GM12878 (cell line): ENCODE measurements around the gene ZNF618. TPM values are rescaled to one million over a fixed set of nuclear protein-coding genes. Genes with fewer than 3 reads are reported as not detected.

Source experiments
- ATAC-seq: fragments of 200-7000 bp; cut with Tn5 transposase; 3 replicates; pipeline ENCODE4 v1.9.1; 2020; ENCODE audit warnings: mild to moderate bottlenecking, moderate library complexity
- BruUV-seq: library from RNA; stranded (reverse); fragments of 400-500 nt; replicated peaks from 2 replicates; lab custom pipeline; 2021; lab: Mats Ljungman, UMichigan
- CTCF ChIA-PET: fragments of 300-600 bp; sonication (Branson Sonifier 250); formaldehyde crosslinking; extraction: SDS; loops from one replicate; lab custom pipeline; 2021; ENCODE audit warnings: inconsistent platforms; lab: Yijun Ruan, JAX
- POLR2A ChIA-PET: fragments of 350-600 bp; formaldehyde crosslinking; extraction: SDS; loops from one replicate; lab custom pipeline; 2021; ENCODE audit warnings: inconsistent platforms; lab: Charles Lee
- RAD21 ChIA-PET: fragments of 300-600 bp; sonication (Branson Sonifier 250); formaldehyde crosslinking; loops from one replicate; lab custom pipeline; 2023; ENCODE audit warnings: antibody characterized with exemption; ENCODE audit not compliant: unreplicated experiment; lab: Charles Lee
- SMC1A ChIA-PET: fragments of 300-600 bp; sonication (Branson Sonifier 250); formaldehyde crosslinking; loops from one replicate; lab custom pipeline; 2023; ENCODE audit not compliant: unreplicated experiment, uncharacterized antibody; lab: Charles Lee
- DNase-seq: peaks from one replicate; pipeline ENCODE4 v3.0.0-alpha.2; 2011; ENCODE audit warnings: low read depth, low spot score
- FAIRE-seq: peaks from 3 replicates; lab custom pipeline; 2011; peaks lifted over from hg19 to GRCh38; lab: Jason Lieb, UNC
- H2AFZ ChIP-seq: 2 replicates; pipeline ENCODE4 v1.6.0; 2011; ENCODE audit warnings: low read depth, low read length, control low read depth; ENCODE audit not compliant: control insufficient read depth
- H3K27ac ChIP-seq: 2 replicates; pipeline ENCODE4 v1.5.1; 2011; ENCODE audit warnings: control low read depth; ENCODE audit not compliant: control insufficient read depth, insufficient read depth
- H3K27me3 ChIP-seq, 2 experiments: replicated peaks in 1 of 2; 2 replicates each; pipeline versions ENCODE4 v1.6.0 to v1.6.1; 2011; ENCODE audit warnings: low read length in 1 of 2; ENCODE audit not compliant: control insufficient read depth in 2 of 2, insufficient read depth in 2 of 2
- H3K36me3 ChIP-seq, 2 experiments: 2 replicates each; pipeline ENCODE4 v1.5.1; 2011; ENCODE audit warnings: low read length in 1 of 2; ENCODE audit not compliant: control insufficient read depth in 2 of 2, insufficient read depth in 2 of 2
- H3K4me1 ChIP-seq: 2 replicates; pipeline ENCODE4 v1.6.1; 2011; ENCODE audit warnings: mild to moderate bottlenecking, low read length, moderate library complexity, mixed read lengths; ENCODE audit not compliant: control insufficient read depth, insufficient read depth
- H3K4me2 ChIP-seq: 2 replicates; pipeline ENCODE4 v1.6.0; 2011; ENCODE audit warnings: control low read depth; ENCODE audit not compliant: control insufficient read depth, insufficient read depth
- H3K4me3 ChIP-seq: fragments of 200-600 bp; sonication (generic); 2 replicates; pipeline ENCODE4 v1.5.1; 2016
- H3K79me2 ChIP-seq: 2 replicates; pipeline ENCODE4 v1.6.0; 2011; ENCODE audit warnings: low read length; ENCODE audit not compliant: control insufficient read depth, insufficient read depth
- H3K9ac ChIP-seq: 2 replicates; pipeline ENCODE4 v1.8.0; 2011; ENCODE audit warnings: low read length, control low read depth, mixed read lengths; ENCODE audit not compliant: control insufficient read depth, insufficient read depth
- H3K9me3 ChIP-seq: replicated peaks from 3 replicates; pipeline ENCODE4 v1.5.1; 2011; ENCODE audit warnings: mild to moderate bottlenecking, low read length; ENCODE audit not compliant: control insufficient read depth, insufficient read depth
- H4K20me1 ChIP-seq: 2 replicates; pipeline ENCODE4 v1.6.0; 2011; ENCODE audit not compliant: control insufficient read depth, insufficient read depth
- ASH2L ChIP-seq: fragments of 300-600, 200-600 bp; sonication (generic); IDR thresholded peaks from 2 replicates; pipeline ENCODE4 v1.6.1; 2017; ENCODE audit warnings: low read depth, mild to moderate bottlenecking, borderline replicate concordance
- BCL11A ChIP-seq: IDR thresholded peaks from 2 replicates; pipeline ENCODE4 v1.6.1; 2011; ENCODE audit warnings: low read depth, low read length
- CBX5 ChIP-seq: sonication (generic); IDR thresholded peaks from 2 replicates; pipeline ENCODE4 v1.6.1; 2016; ENCODE audit warnings: low read depth, moderate library complexity, mild to moderate bottlenecking, inconsistent platforms
- EGR1 ChIP-seq, 2 experiments: IDR thresholded peaks; 1 replicate in 1 of 2; 2 replicates in 1 of 2; pipeline ENCODE4 v1.6.1; 2011 to 2012; ENCODE audit warnings: low read depth in 2 of 2, low read length in 2 of 2, borderline replicate concordance in 1 of 2, mild to moderate bottlenecking in 1 of 2, moderate library complexity in 1 of 2
- HDAC6 ChIP-seq: fragments of 200-600 bp; sonication (generic); IDR thresholded peaks from one replicate; pipeline ENCODE4 v1.8.0; 2017; ENCODE audit warnings: antibody characterized with exemption; ENCODE audit not compliant: unreplicated experiment
- IRF4 ChIP-seq: IDR thresholded peaks from 2 replicates; pipeline ENCODE4 v1.6.1; 2011; ENCODE audit warnings: low read depth, low read length
- MTA2 ChIP-seq: fragments of 450-650 bp; IDR thresholded peaks from 2 replicates; pipeline ENCODE4 v1.6.1; 2016; ENCODE audit warnings: low read depth, mild to moderate bottlenecking, moderate library complexity
- POU2F2 ChIP-seq: IDR thresholded peaks from 3 replicates; pipeline ENCODE4 v1.6.1; 2011; ENCODE audit warnings: low read depth, mild to moderate bottlenecking, low read length, borderline replicate concordance
- RAD21 ChIP-seq: IDR thresholded peaks from 2 replicates; pipeline ENCODE4 v1.6.1; 2011; ENCODE audit warnings: mild to moderate bottlenecking, low read depth, low read length, moderate library complexity; ENCODE audit not compliant: insufficient read depth
- SPI1 ChIP-seq: IDR thresholded peaks from 2 replicates; pipeline ENCODE4 v1.6.1; 2011; ENCODE audit warnings: low read depth, mild to moderate bottlenecking, low read length, moderate library complexity, borderline replicate concordance; ENCODE audit not compliant: insufficient read depth
- YY1 ChIP-seq: IDR thresholded peaks from 2 replicates; pipeline ENCODE4 v1.6.1; 2011; ENCODE audit warnings: low read depth, mild to moderate bottlenecking, low read length
- ZNF217 ChIP-seq: fragments of 450-650 bp; IDR thresholded peaks from 2 replicates; pipeline ENCODE4 v1.6.1; 2017; ENCODE audit warnings: antibody characterized with exemption, mild to moderate bottlenecking
- ZNF274 ChIP-seq: IDR thresholded peaks from one replicate; pipeline ENCODE4 v1.8.0; 2011; ENCODE audit not compliant: insufficient read length, insufficient read depth
- ZZZ3 ChIP-seq: IDR thresholded peaks from 2 replicates; pipeline ENCODE4 v1.6.1; 2011; ENCODE audit warnings: low read depth; ENCODE audit not compliant: control insufficient read depth, insufficient read length
- WGBS: methylation state at CpG from one replicate; pipeline ENCODE4 v1.1.6; 2016; ENCODE audit warnings: low lambda C conversion rate; ENCODE audit not compliant: insufficient replicate concordance, insufficient coverage; ENCODE audit errors: missing lambda C conversion rate; 5-methylcytosine and 5-hydroxymethylcytosine counted together
- in situ Hi-C: fragments of 300-500 bp; cut with MboI; formaldehyde crosslinking; loops from 9 replicates; pipeline ENCODE4 v1.14.3; 2018; ENCODE audit warnings: mixed read lengths
- intact Hi-C: fragments of 100-400 bp; cut with micrococcal nuclease; formaldehyde crosslinking; loops from one replicate; pipeline ENCODE4 v1.14.2; 2022; ENCODE audit not compliant: unreplicated experiment
- polyA plus RNA-seq, 11 experiments: library from polyadenylated mRNA; depleted of rRNA in 4 of 11; unstranded in 6 of 11; stranded (reverse) in 5 of 11; fragments of >200 nt; fragmentation: Nextera tagmentation in 4 of 11; fragmentation: Illumina TruSeq in 1 of 11; extraction: Ambion mirVana in 4 of 11; extraction: Trizol in 1 of 11; gene quantifications; 1 replicate in 1 of 11; 2 replicates in 10 of 11; pipeline versions ENCODE4 v1.2.1 to v1.2.3, GENCODE V29; 2011 to 2016; ENCODE audit warnings: inconsistent platforms in 2 of 11, missing spikeins in 2 of 11, low read depth in 1 of 11
- total RNA-seq, 4 experiments: library from RNA; depleted of rRNA in 3 of 4; stranded (reverse); fragments of >200 nt in 3 of 4; fragmentation: Illumina TruSeq in 1 of 4; extraction: Trizol in 1 of 4; gene quantifications; 2 replicates each; pipeline versions ENCODE4 v1.2.1 to v1.2.3, GENCODE V29; 2013 to 2021
- TF ChIP-seq, protein P1 (sequence below): fragments of 450-650 bp; formaldehyde crosslinking; IDR thresholded peaks from 2 replicates; pipeline ENCODE4 v1.4.0; 2020; ENCODE audit warnings: mild to moderate bottlenecking, moderate library complexity

ZNF618 gene
- total and polyA plus RNA-seq, 10 of the 15 experiments (the other 5 are each of a cell fraction or from before 2014, with no cell fraction given) = 0.01 to 0.24 (median 0.06) TPM; not detected in 2

DNA sequence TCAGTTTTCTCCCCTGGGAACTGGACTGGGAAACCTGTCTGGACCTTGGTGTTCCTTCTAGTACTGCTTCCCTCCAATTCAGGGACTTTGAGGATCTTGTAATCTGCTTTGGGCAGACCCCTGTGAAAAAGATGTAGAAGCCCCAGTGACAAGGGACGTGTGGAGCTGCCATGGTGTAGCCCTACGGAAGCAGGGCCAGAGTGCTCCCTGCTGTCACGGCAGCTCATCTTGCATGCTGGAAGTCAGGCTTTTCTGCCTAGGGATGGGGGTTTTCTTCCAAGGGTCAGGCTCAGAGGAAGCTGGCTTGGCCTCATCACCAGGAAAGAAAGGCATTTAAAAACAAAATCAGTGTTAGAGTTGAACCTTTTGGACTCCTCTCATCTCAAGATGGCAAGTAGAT is 115.6 kb downstream of the ZNF618 start:
- no peak overlapping the region for H3K4me2 ChIP-seq
- ChIA-PET SMC1A (interaction anchor here (1.2 kb wide), 1 partner anchor 10 kb away, joined by 3 read pairs; no protein-coding TSS in a partner anchor), POLR2A (no interaction called here)
- FAIRE-seq = no peak
- no peak overlapping the region for H3K27ac ChIP-seq
- no peak for DNase-seq
- H3K9ac ChIP-seq = no peak overlapping the region
- TF ChIP-seq IRF4 (no peak), SPI1 (no peak), HDAC6 (no peak), BCL11A (no peak), CBX5 (no peak), ASH2L (no peak), EGR1 (IDR thresholded peaks at IDR 0.05; ENCODE audit: borderline replicate concordance in 1 of 2, low read depth in 2 of 2, low read length in 2 of 2) (no peak), POU2F2 (no peak), RAD21 (no peak), ZNF217 (no peak), YY1 (no peak), MTA2 (no peak), ZNF274 (no peak), ZZZ3 (no peak)
- TF ChIP-seq, protein P1, sequence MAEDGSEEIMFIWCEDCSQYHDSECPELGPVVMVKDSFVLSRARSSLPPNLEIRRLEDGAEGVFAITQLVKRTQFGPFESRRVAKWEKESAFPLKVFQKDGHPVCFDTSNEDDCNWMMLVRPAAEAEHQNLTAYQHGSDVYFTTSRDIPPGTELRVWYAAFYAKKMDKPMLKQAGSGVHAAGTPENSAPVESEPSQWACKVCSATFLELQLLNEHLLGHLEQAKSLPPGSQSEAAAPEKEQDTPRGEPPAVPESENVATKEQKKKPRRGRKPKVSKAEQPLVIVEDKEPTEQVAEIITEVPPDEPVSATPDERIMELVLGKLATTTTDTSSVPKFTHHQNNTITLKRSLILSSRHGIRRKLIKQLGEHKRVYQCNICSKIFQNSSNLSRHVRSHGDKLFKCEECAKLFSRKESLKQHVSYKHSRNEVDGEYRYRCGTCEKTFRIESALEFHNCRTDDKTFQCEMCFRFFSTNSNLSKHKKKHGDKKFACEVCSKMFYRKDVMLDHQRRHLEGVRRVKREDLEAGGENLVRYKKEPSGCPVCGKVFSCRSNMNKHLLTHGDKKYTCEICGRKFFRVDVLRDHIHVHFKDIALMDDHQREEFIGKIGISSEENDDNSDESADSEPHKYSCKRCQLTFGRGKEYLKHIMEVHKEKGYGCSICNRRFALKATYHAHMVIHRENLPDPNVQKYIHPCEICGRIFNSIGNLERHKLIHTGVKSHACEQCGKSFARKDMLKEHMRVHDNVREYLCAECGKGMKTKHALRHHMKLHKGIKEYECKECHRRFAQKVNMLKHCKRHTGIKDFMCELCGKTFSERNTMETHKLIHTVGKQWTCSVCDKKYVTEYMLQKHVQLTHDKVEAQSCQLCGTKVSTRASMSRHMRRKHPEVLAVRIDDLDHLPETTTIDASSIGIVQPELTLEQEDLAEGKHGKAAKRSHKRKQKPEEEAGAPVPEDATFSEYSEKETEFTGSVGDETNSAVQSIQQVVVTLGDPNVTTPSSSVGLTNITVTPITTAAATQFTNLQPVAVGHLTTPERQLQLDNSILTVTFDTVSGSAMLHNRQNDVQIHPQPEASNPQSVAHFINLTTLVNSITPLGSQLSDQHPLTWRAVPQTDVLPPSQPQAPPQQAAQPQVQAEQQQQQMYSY (CRISPR knock-in tag) = no peak
- TF ChIP-seq, all 136 proteins: peak for 0
- ChIA-PET RAD21 (no interaction called here), CTCF (no interaction called here)
- no TSS peak for BruUV-seq
- Histone ChIP-seq H2AFZ (no peak overlapping the region), H3K79me2 (no peaks in the 10 kb centered on the region), H3K9me3 (no peaks in the 10 kb centered on the region), H3K4me3 (no peak overlapping the region), H3K4me1 (no peaks in the 10 kb centered on the region), H3K27me3 (peaks cover 0 to 3% of the 10 kb centered on the region in 2 experiments; a peak in 1 of 4 replicates), H4K20me1 (no peaks in the 10 kb centered on the region), H3K36me3 (no peaks in the 10 kb centered on the region)
- in situ Hi-C loops (no loop called here), intact Hi-C loops (no loop called here)
- 34% methylated on average over 3 of the region's 3 CpGs for WGBS
- ATAC-seq = no peak
